B cell (primary cell): Measurements from ENCODE around the gene ARTN. TPM values are rescaled to one million over a fixed set of nuclear protein-coding genes. Genes with fewer than 3 reads are reported as not detected.

Experiments
- ATAC-seq: fragments of 200-7000 bp; cut with Tn5 transposase; one replicate; pipeline ENCODE4 v1.10.0; 2021; ENCODE audit warnings: low read depth, mild to moderate bottlenecking, moderate number of reproducible peaks, moderate library complexity
- CTCF ChIA-PET: fragments of 350-600 bp; sonication (Branson Sonifier 250); formaldehyde crosslinking; loops from one replicate; lab custom pipeline; 2021; ENCODE audit warnings: antibody characterized with exemption, inconsistent platforms; lab: Charles Lee
- POLR2A ChIA-PET: fragments of 350-600 bp; sonication (Branson Sonifier 250); formaldehyde crosslinking; loops from one replicate; lab custom pipeline; 2021; ENCODE audit warnings: antibody characterized with exemption; lab: Charles Lee
- DNase-seq: peaks from one replicate; pipeline ENCODE4 v3.0.0; 2013
- H2AFZ ChIP-seq: 2 replicates; pipeline ENCODE4 v1.6.1; 2012; ENCODE audit warnings: mild to moderate bottlenecking, low read depth, low read length; ENCODE audit not compliant: insufficient read depth, poor library complexity, severe bottlenecking
- H3K27ac ChIP-seq, 2 donors: 1 replicate in 1 of 2; 2 replicates in 1 of 2; pipeline ENCODE4 v1.5.1; 2012 to 2013; ENCODE audit warnings: low read length in 2 of 2, mild to moderate bottlenecking in 2 of 2, moderate library complexity in 1 of 2
- H3K27me3 ChIP-seq, 4 experiments: fragments of 200-600 bp in 1 of 4; sonication (generic) in 1 of 4; replicated peaks in 1 of 4; 1 replicate in 2 of 4; 2 replicates in 2 of 4; pipeline versions ENCODE4 v1.6.1 to v1.7.0; 2013 to 2016; ENCODE audit warnings: low read length in 3 of 4, mild to moderate bottlenecking in 2 of 4, mixed read lengths in 1 of 4, moderate library complexity in 1 of 4; ENCODE audit not compliant: insufficient read depth in 4 of 4, control insufficient read depth in 3 of 4; ENCODE audit errors: control extremely low read depth in 1 of 4
- H3K36me3 ChIP-seq, 2 experiments: replicated peaks in 1 of 2; 1 replicate in 1 of 2; 2 replicates in 1 of 2; pipeline versions ENCODE4 v1.6.1 to v1.7.1; 2013; ENCODE audit warnings: low read length in 1 of 2; ENCODE audit not compliant: insufficient read depth in 2 of 2, control insufficient read depth in 1 of 2; ENCODE audit errors: control extremely low read depth in 1 of 2, extremely low read depth in 1 of 2
- H3K4me1 ChIP-seq, 2 donors: fragments of 200-600 bp in 1 of 2; sonication (generic) in 1 of 2; 1 replicate in 1 of 2; 2 replicates in 1 of 2; pipeline versions ENCODE4 v1.5.1 to v1.6.1; 2013 to 2017; ENCODE audit warnings: low read length in 2 of 2; ENCODE audit not compliant: control insufficient read depth in 2 of 2, insufficient read depth in 2 of 2
- H3K4me2 ChIP-seq: replicated peaks from 2 replicates; pipeline ENCODE3; 2012; ENCODE audit warnings: mild to moderate bottlenecking, low read depth, low read length; ENCODE audit not compliant: poor library complexity, severe bottlenecking
- H3K4me3 ChIP-seq, 5 experiments: fragments of 200-600 bp in 1 of 5; sonication (generic) in 1 of 5; 1 replicate in 3 of 5; 2 replicates in 2 of 5; pipeline versions ENCODE4 v1.5.1 to v1.7.0; 2011 to 2016; ENCODE audit warnings: low read length in 4 of 5, mild to moderate bottlenecking in 4 of 5, low read depth in 2 of 5, control low read depth in 1 of 5, moderate library complexity in 1 of 5; ENCODE audit not compliant: insufficient read depth in 1 of 5; ENCODE audit errors: control extremely low read depth in 1 of 5, extremely low read depth in 1 of 5
- H3K79me2 ChIP-seq: fragments of 200-600 bp; sonication (generic); one replicate; pipeline ENCODE4 v1.6.0; 2016; ENCODE audit warnings: low read length; ENCODE audit not compliant: control insufficient read depth, insufficient read depth
- H3K9ac ChIP-seq: fragments of 200-600 bp; sonication (generic); 2 replicates; pipeline ENCODE4 v1.6.1; 2017; ENCODE audit warnings: mild to moderate bottlenecking, low read length, moderate library complexity
- H3K9me3 ChIP-seq, 3 donors: one replicate each; pipeline versions ENCODE4 v1.6.1 to v1.7.1; 2013; ENCODE audit warnings: low read length in 2 of 3; ENCODE audit not compliant: control insufficient read depth in 2 of 3, insufficient read depth in 1 of 3; ENCODE audit errors: control extremely low read depth in 1 of 3
- H4K20me1 ChIP-seq: 2 replicates; pipeline ENCODE4 v1.6.0; 2012; ENCODE audit warnings: mild to moderate bottlenecking, low read length; ENCODE audit not compliant: insufficient read depth, control insufficient read depth, poor library complexity, severe bottlenecking
- H3K27ac Mint-ChIP-seq: one replicate; pipeline ENCODE4 v1.8.0; 2021; ENCODE audit warnings: mixed read lengths
- H3K27me3 Mint-ChIP-seq: one replicate; pipeline ENCODE4 v1.8.0; 2021; ENCODE audit warnings: mixed read lengths
- H3K4me1 Mint-ChIP-seq: one replicate; pipeline ENCODE4 v1.8.0; 2021; ENCODE audit warnings: mixed read lengths
- H3K4me3 Mint-ChIP-seq: one replicate; pipeline ENCODE4 v1.8.0; 2021; ENCODE audit warnings: mixed read lengths
- H3K9me3 Mint-ChIP-seq: one replicate; pipeline ENCODE4 v1.8.0; 2022; ENCODE audit warnings: mixed read lengths; ENCODE audit not compliant: insufficient read depth
- CTCF ChIP-seq: fragments of 200-600 bp; IDR thresholded peaks from one replicate; pipeline ENCODE4 v1.8.0; 2022; ENCODE audit warnings: antibody characterized with exemption, mild to moderate bottlenecking
- EZH2 ChIP-seq: IDR thresholded peaks from 2 replicates; pipeline ENCODE4 v1.6.1; 2012; ENCODE audit warnings: borderline replicate concordance, low read depth, mild to moderate bottlenecking, moderate library complexity, low read length; ENCODE audit not compliant: insufficient read depth, poor library complexity, severe bottlenecking
- WGBS: methylation state at CpG from one replicate; pipeline ENCODE4 v1.1.5; 2013; ENCODE audit warnings: missing lambda C conversion rate; ENCODE audit not compliant: insufficient coverage; 5-methylcytosine and 5-hydroxymethylcytosine counted together
- intact Hi-C: fragments of 100-400 bp; cut with micrococcal nuclease; formaldehyde crosslinking; loops from one replicate; pipeline ENCODE4 v1.10.0; 2022
- polyA plus RNA-seq: library from polyadenylated mRNA; depleted of rRNA; stranded (reverse); fragments of >200 nt; gene quantifications from 2 replicates; pipeline ENCODE4 v1.2.3, GENCODE V29; 2012
- total RNA-seq, 2 donors: library from RNA; stranded (reverse); fragments of 120-200 nt in 1 of 2; gene quantifications; 1 replicate in 1 of 2; 2 replicates in 1 of 2; pipeline versions ENCODE4 v1.2.3 to v1.2.4, GENCODE V29; 2013 to 2022

Gene ARTN
- total and polyA plus RNA-seq, 2 donors (not counting 1 experiment from before 2014, with no cell fraction given): 0.13 to 0.64 TPM

DNA sequence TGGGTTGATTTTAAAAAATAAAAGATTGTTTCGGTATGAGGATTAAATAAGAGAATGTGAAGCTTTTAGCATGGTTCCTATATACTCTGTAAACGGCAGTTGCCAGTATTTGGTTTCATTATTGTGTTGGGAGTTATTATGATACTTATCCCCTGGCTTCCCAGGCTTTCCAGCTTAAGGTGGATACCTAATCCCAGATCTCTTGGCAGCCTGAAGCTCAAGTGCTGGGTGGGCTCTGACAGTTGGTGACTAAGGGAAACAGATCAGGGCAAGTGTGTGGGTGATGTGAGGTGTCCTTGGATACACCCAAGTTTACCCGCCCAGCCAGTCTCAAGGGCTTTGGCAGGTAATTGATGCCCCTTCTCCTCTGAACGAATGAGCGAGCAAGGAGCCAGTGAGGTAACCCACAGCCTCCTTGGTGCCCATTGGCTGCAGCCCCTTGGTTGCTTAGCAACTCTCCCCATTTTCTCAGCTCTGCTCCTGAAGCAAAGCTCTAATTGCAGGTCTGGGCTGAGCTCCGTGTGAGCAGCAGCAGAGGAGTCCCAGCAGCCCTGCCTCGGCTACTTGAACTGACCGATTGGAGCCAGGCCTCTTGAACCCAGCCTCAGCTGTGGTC, 19.2 kb downstream of the ARTN start:
- no peak overlapping the region for H3K4me3 ChIP-seq
- H3K9ac ChIP-seq: no peak overlapping the region
- no peak for ATAC-seq
- Mint-ChIP-seq H3K4me1 (peaks cover 14% of the 10 kb centered on the region), H3K27ac (no peak overlapping the region), H3K4me3 (no peak overlapping the region), H3K9me3 (no peaks in the 10 kb centered on the region), H3K27me3 (no peaks in the 10 kb centered on the region)
- CTCF ChIA-PET: interaction anchor here (1.7 kb wide), 1 partner anchor 18 kb away, joined by 4 read pairs; no protein-coding TSS in a partner anchor
- intact Hi-C loops: no loop called here
- DNase-seq: no peak
- no peaks in the 10 kb centered on the region for H4K20me1 ChIP-seq
- TF ChIP-seq EZH2: no peak
- TF ChIP-seq CTCF: no peak
- H3K4me1 ChIP-seq: peaks cover 1 to 7% of the 10 kb centered on the region in 2 donors
- 90% methylated on average over 6 of the region's 8 CpGs for WGBS
- H3K9me3 ChIP-seq: no peaks in the 10 kb centered on the region
- H2AFZ ChIP-seq: no peak overlapping the region
- no peaks in the 10 kb centered on the region for H3K27me3 ChIP-seq
- H3K79me2 ChIP-seq: peaks cover 41% of the 10 kb centered on the region
- peaks cover 0 to 21% of the 10 kb centered on the region in 2 experiments for H3K36me3 ChIP-seq
- POLR2A ChIA-PET: no interaction called here
- H3K4me2 ChIP-seq: no peak overlapping the region
- H3K27ac ChIP-seq: no peak overlapping the region

DNA sequence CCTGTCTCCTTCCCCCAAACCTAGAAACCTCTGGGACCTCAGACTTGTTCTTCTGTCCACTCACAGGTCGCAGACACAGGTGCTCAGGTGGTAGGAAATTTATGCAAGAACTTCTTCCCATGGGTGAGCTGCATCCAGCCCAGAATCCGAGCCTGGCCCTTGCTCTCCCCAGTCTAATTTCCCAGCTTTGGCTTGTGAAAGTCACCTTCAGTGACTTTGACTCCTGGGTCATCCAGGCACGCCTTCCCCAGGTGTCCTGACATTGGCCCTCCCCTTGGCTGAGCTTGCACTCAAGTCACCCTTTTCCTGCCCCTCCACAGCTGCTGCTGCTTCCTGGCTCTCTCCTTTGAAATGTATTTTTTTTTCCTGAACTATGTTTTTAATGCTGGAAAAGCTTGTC, 19.8 kb downstream of the ARTN start:
- H3K4me3 ChIP-seq: no peak overlapping the region

More for the DNA sequence above, 19.8 kb downstream of the ARTN start:
- H3K27ac ChIP-seq: no peak overlapping the region
- no peaks in the 10 kb centered on the region for H3K9me3 ChIP-seq
- H3K79me2 ChIP-seq: peaks cover 36% of the 10 kb centered on the region
- ChIA-PET CTCF (interaction anchor here (1.7 kb wide), 1 partner anchor 18 kb away, joined by 4 read pairs; no protein-coding TSS in a partner anchor), POLR2A (no interaction called here)
- Mint-ChIP-seq H3K27me3 (no peaks in the 10 kb centered on the region), H3K4me3 (no peak overlapping the region), H3K9me3 (no peaks in the 10 kb centered on the region), H3K27ac (no peak overlapping the region), H3K4me1 (peaks cover 9% of the 10 kb centered on the region)
- H3K4me2 ChIP-seq: no peak overlapping the region
- no peak overlapping the region for H2AFZ ChIP-seq
- H3K27me3 ChIP-seq: no peaks in the 10 kb centered on the region
- DNase-seq: no peak
- intact Hi-C loops: no loop called here
- ATAC-seq: no peak
- no peaks in the 10 kb centered on the region for H4K20me1 ChIP-seq
- no peak for TF ChIP-seq EZH2
- no peak for TF ChIP-seq CTCF
- H3K4me1 ChIP-seq: peaks cover 0 to 2% of the 10 kb centered on the region in 2 donors
- peaks cover 0 to 23% of the 10 kb centered on the region in 2 experiments for H3K36me3 ChIP-seq
- H3K9ac ChIP-seq: no peak overlapping the region
- WGBS: 96% methylated on average over 2 of the region's 3 CpGs
